Endothelial cell of hepatic sinusoid (primary cell): ENCODE data around the gene MAP4K3.

Source experiments
- in situ Hi-C: cut with HindIII; loops from 2 replicates; pipeline ENCODE4 v1.10.0; 2017; ENCODE audit warnings: low sequenced_read_pairs

Gene MAP4K3

DNA sequence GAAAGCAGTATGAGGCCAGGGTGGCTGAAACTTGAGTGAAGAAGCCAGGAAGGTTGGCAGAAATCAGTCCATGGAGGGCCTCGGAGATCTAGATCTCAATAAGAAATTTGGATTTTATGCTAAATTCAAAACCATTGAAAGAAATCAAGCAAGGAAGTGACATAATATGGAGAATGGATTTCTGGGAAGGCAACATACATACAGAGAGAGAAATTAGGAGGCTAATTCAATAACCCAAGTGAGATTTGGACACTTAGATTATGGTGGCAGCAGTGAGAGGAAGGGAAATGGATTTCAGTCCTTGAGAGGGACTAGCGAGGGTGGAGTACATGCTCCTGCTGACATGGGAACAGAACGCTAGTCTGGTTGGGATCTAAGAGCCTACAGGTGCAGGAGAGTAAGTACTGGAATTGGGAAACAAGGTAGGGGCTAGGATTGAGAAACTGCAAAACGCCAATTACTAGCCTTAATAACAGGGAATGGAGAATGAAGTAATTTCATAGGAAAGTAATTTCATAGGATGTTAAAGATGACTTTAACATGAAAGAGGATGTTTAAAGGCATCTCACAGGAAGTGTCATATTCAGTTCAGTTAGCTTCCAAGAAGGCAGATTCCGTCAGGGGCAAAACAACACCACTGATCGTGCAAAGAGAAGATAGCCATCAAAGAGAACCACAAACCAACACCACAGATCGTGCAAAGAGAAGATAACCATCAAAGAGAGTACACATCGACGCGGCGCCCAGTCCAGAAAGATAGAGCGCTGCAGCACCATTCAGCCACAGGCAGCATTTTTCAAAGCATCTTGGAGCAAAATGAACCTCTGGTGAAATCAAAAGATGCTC lies 220.5 kb downstream of the MAP4K3 start:
- in situ Hi-C loops = loop anchor here (5.0 to 25.0 kb wide), 2 partner anchors 139 to 279 kb away; no protein-coding TSS in a partner anchor

DNA sequence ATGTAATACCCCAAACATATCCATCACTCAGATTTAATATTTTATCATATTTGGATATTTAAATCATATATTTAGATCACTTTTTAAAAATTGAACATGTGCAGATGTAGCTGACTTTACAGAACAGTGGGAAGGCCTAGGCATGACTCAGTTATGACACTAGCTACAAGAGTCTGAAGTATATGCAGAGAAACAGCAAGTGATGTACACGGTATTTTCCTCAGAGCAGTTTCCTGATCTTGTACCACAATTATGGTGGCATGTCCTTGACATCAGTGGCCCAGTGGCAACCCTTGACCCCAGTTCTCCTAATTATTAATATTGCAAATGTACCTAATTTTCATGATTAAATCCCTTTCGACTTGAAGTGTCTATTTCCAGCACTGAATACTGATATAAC lies 221.5 kb downstream of the MAP4K3 start:
- in situ Hi-C loops = loop anchor here (5.0 to 25.0 kb wide), 2 partner anchors 138 to 278 kb away; no protein-coding TSS in a partner anchor

DNA sequence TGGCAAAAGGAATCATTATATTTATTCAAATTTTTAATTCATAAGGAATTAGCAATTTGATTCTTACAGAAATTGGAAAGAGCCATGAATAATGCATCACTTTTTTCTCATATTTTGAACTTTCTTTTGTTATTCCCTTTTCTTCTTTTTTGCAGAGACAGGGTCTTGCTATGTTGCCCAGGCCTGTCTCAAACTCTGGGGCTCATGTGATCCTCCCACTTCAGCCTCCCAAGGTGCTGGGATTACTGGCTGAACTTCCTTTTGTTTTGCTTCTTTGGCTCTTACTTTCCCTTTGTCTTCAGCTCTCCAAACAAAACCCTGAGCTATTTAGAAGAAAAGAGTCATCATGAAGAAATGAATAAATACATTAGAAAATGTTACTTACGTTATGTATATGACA lies 224.1 kb downstream of the MAP4K3 start:
- in situ Hi-C loops = loop anchor here (25.0 kb wide), 1 partner anchor 276 kb away; no protein-coding TSS in a partner anchor

DNA sequence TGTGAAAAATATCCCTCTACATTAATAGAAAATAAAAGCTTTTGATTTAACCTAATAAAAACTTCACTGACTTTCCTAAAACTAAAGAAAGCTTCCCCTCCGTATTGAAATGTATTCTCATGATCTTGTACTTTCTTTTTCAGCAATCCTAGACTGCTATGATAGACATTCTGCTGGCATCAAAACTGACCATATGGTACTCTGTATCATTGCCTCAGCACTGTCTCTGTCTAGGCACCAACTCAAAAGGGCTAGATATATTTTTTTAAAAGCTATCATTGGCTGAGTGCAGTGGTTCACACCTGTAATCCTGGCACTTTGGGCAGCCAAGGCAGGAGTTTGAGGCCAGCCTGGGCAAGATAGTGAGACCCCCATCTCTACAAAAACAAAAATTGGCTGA lies 226.2 kb downstream of the MAP4K3 start:
- in situ Hi-C loops = loop anchor here (25.0 kb wide), 1 partner anchor 274 kb away; no protein-coding TSS in a partner anchor

DNA sequence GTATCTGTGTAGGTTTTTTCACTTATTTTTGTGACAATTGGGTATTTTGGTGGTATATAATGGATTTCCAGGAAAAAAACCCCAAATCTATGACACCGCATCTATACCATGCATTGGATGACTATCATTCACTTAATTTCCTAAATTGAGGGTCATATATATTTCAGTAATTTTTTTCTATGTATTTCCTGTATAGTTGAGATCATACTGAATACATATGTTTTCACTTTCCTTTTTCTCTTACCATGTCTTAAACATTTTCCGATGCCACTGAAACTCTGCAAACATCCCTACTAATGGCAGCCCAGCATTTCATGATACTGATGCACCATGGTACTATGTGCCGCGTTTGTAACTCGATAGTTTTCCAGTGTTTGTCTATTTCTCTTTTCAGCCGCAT lies 233.7 kb downstream of the MAP4K3 start:
- in situ Hi-C loops = loop anchor here (25.0 kb wide), 1 partner anchor 266 kb away; no protein-coding TSS in a partner anchor

DNA sequence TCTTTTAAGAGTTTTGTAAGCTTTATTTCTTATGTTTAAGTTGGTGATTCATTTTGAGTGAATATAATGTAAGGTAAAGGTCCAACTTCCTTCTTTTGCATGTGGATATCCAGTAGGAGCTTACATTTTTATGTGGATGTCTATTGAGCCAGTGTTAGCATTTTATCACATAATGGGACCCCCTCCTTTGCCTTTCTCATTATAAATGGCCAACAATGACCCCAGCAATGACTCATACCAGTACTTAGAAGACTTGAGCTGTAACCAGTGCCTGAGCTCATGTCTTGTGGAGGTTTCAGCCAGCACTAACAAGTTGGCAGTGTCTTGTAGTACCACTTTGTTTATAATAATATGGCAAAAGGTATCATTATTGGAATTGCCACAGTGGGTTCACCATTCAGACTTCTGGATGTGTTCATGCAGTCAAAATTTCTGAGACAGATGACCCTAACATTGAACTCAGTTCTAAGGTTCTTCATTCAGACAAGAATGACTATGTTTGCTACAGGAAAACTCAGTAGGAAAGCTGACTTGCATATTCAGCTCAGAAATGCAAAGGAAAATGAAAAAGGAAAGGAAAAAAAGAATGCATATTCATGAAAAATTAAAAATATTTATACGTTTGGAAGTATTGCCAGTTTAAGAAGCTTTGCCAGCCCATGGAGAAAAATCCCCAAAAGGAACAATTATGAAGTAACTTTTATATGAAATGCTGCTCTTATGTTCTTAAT lies 234.3 kb downstream of the MAP4K3 start:
- in situ Hi-C loops = loop anchor here (25.0 kb wide), 1 partner anchor 266 kb away; no protein-coding TSS in a partner anchor
